ENCODE data around the gene ASIC5.
"Not testable (repeated sequence)": the region's sequence is repeated elsewhere in the genome, so short reads cannot be mapped to it uniquely, and the experiment has no call there.

Gene ASIC5

DNA sequence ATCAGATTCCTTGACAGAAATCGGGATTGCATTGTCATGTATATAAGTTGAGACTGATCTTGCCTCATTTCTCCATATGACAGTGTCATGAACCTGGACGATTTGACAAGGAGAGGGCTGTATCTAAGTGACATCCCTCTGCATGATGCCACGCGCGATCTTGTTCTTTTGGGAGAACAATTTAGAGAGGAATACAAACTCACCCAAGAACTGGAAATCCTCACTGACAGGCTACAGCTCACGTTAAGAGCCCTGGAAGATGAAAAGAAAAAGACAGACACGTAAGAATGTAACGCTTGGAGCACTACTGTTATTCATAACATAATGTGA lies 66.3 kb downstream of the ASIC5 start:
- DNase-seq, result no peak

DNA sequence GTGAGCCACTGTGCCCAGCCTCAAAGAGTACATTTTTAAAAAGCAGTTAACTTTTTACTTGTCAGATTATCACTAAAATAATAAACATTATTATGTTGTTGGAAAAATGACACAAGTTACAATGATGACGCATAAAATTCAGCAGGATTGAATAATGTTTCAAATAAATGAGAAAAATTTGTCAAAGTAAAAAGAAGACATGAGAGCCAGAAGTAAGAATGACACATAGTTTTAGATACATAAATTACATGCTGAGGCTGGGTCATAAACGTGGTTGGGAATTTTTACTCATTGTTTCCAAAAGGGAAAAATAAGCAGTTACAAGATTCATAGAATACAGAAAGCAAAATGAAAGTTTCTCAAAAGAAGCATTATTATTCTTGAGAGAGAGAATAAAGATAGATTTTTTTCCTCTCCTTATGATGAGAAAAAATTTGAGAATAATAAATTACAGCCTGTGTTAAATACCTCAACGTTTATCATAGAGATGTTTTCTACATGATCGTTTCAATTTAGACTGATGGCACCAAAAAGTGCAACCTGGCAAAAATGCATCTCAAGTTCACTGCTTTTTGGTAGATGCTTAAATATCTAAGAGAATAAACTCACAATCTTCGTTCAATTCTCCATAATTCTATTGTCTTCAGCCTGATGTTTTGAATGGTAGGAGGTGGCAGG lies 66.8 kb downstream of the ASIC5 start:
- DNase-seq, result no peak

DNA sequence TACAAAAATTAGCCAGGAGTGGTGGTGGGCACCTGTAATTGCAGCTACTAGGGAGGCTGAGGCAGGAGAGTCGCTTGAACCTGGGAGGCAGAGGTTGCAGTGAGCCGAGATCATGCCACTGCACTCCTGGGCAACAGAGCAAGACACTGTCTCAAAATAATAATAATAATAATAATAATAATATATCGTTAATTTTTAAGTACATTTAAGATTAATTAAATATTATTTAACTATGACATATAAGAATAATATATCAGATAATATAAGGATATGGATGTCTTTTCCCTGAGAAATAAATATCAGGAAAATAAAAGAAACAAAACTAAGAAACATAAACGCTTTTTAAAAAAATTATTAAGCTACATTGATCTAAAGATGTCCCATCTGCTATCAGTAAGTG lies 68.5 kb downstream of the ASIC5 start:
- DNase-seq, result not testable (repeated sequence)

DNA sequence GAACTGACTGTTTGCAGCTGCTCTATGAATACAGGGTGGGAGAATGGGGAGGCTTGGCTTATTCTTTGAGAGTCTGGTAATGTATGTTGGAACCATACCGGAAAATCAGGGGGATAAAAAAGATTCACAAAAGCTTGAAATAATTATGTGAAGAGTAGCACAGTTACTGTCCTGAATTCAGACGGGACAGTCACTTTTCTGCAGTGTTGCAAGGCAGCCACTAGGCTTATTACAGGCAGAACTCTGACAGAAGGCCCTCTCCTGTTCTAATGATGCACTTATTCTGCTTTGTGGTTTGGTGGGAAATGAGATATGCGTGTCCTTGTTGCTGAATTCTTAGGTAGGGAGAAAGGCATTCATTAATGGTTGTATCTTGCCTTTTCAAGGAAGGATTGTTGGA lies 70.1 kb downstream of the ASIC5 start:
- DNase-seq, result no peak

DNA sequence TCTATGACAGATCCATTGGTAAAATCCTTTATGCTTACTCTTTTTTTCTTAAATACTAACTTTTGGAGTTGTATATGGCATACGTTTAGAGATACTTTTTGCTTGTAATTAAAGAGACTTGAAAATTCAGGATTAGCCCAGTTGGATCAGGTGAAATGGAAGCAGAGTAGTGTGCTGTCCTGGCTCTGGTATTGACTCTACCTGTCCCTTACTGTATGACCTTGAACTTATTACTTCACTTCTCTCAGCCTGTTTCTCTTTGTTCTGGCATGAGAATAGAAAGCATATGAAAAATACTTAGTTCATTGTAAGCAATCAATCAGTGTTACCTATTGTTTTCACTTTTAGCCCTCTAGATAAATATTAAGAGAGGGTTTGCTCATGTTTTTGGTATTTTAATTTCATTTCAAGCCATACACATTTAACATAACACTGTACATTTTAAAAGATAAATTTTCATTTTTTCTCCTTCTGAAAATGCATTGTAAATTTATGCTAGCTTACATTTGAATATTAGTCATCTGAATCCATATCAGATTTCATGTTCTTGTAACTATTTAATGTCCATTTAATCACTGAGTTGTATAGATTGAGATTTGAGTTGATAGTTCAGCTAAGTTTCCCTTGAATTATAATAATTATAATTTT lies 71.4 kb downstream of the ASIC5 start:
- no peak for DNase-seq

DNA sequence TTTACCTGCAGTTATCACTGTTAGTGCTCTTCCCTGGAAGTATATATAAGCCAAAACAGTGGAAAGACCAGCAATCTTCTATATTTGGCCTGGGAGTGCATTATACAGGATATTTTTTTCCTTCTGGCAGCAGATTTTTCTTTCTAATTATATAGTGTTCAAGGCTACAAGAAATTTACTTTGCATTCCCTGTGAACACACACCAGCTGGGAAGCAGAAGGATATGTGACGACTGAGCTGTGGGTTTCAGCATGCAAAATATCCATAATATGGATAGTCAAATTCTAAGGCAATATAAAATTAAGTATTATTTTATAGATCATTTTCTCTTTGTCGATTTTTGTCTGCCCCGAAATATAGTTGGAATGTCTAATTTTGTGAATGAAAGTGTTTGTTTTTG lies 76.1 kb downstream of the ASIC5 start:
- no peak for DNase-seq

DNA sequence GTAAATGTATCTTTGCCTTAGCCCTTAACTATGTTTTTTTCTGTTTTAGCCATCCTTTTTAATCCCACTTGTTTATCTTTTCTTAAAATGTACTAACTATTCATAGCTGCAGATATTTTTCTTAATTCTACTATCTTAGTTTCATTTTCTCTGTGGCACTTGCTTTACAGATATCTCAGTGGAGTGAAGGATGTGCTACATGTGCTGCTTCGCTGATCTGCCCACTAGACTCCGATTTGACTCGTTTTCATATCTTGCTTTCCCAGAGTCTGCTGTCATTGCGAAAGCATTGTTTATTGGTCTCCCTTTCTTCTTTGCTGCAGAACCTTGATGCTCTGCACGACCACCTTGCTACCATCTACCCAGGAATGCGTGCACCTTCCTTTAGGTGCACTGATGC lies 76.7 kb downstream of the ASIC5 start:
- no peak for DNase-seq

DNA sequence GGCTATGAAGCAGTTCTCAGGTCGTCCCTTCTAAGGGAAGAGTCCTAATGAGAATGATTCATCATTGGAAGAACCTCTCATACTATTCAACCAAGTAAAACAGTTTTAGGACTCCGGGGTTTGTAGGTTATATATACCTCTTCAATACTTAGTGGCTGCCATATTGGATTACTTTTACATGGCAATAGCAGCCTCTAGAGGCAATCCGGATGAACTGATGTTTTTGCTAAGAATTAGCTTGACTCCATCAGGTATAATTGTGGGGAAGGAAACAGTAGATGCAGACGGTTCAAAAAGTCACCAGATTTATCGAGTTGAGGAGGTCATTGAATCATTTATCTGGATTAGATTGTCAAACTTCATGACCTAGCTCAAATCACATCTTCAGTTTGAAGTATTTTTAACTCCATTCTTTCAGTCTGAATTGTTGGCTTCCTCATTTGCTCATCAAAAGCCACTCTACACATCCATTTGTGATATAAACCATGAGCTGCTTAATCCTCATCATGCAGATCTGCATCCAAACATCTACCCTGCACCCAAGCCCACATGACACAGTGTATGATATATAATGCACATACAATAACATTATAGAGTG lies 78.9 kb downstream of the ASIC5 start:
- peak; percentile 68 for DNase-seq

DNA sequence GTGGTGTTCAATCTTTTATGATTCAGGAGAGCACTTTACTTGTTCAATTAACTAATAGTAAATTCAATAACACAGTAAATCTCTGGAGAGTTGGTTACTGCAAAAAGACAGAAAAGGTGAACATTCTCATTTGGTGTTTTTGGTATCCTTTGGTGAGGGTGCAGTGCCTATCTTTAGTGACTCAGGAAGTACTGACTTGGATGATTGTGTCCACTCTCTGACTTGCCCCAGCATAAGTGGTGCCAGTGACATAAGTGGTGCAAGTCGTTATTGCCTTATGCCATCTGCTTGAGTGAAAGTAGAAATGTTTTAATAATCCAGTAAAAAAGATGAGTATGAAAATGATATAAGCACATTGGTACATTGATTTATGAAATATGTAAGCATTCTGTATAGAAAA lies 80.2 kb downstream of the ASIC5 start:
- DNase-seq, result no peak

DNA sequence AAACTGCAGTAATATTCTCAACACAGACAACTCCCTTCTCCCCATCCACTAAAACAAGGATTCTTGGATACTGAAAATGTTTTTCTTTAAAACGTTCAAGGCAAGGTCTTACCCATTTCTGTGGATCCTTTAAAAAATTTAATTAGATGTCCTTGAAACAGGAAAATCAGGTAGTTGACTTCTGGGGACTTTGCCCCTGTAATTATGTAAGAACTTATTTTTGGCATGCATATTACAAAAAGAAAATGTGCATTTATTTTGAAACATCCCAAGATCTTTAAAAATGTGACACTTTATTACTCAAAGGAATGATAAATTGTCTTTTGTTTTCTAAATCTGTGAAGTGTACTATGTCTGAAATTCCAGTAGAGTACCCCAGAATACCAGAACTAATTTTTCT lies 81.4 kb downstream of the ASIC5 start:
- DNase-seq, result no peak

DNA sequence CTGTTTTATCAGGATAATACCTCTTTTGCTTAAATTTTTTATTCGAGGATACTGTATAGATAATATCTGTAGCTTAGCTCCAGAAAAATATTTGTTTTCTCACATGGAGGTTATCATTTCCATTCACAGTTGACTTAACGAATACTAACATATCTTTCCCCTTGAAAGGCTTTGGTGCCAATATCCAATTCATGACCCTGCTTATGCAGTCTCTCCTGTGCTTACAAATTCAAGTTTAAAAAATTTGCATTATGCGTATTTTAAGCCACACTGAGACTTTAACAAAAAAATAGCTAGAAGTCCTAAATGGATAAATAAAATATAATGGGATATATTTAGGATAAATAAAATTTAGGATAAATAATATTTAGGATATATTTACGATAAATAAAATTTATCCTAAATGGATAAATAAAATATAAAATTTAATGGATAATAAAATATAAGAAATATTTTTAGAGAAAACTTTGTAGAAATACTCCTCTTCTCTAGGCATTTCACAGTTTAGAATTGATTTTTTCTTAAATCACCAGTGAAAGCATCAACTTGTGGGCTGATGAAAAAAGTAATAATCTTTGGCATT lies 84.7 kb downstream of the ASIC5 start:
- no peak for DNase-seq

DNA sequence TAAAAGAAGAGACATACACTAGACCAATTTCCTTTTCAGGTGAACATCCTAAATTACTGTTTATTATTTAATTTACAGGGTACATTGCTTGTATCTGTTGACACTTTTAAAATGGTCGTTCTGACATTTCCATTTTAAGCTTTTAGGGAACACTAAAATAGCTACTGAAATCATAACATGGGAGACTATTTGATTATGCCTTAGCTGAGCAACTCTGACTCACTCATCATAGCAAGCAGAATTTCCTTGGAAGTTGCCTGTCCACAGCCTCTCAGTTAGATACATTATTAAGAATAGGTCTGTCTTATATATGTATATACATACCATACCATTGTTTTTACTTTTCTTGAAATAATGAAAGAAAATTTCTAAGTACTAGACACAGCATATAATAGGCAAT lies 85.3 kb downstream of the ASIC5 start:
- DNase-seq, result no peak
